ENCODE measurements around the gene SCAMP2.

The SCAMP2 gene

DNA sequence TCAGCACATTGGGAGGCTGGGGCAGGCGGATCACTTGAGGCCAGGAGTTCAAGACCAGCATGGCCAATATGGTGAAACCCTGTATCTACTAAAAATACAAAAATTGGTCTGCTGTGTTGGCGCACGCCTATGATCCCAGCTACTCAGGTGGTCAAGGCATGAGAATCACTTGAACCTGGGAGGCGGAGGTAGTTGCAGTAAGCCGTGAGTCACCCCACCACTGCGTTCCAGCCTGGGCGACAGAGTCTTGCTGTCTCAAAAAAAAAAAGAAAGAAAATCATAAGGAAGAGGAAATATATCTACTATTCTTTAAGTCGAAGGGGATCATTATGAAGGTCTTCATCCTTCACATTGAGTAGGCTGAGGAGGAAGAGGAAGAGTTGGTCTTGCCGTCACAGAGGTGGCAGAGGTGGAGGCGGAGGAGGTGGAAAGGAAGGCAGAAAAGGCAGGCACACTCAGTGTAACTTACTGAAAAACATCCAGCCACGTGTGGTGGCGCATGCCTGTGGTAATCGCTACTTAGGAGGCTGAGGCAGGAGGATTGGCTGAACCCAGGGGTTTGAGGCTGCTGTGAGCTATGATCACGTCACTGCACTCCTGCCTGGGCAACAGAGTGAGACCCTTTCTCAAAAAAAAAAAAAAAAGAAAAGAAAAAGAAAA lies 77.1 kb downstream of the SCAMP2 start:
- TF ChIP-seq, protein P1, sequence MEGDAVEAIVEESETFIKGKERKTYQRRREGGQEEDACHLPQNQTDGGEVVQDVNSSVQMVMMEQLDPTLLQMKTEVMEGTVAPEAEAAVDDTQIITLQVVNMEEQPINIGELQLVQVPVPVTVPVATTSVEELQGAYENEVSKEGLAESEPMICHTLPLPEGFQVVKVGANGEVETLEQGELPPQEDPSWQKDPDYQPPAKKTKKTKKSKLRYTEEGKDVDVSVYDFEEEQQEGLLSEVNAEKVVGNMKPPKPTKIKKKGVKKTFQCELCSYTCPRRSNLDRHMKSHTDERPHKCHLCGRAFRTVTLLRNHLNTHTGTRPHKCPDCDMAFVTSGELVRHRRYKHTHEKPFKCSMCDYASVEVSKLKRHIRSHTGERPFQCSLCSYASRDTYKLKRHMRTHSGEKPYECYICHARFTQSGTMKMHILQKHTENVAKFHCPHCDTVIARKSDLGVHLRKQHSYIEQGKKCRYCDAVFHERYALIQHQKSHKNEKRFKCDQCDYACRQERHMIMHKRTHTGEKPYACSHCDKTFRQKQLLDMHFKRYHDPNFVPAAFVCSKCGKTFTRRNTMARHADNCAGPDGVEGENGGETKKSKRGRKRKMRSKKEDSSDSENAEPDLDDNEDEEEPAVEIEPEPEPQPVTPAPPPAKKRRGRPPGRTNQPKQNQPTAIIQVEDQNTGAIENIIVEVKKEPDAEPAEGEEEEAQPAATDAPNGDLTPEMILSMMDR (IDR thresholded peaks at IDR 0.05; ENCODE audit: low read depth, low read length, missing control alignments), result no peak
- in situ Hi-C loops (cut with HindIII; ENCODE audit: low sequenced_read_pairs), result no loop called here
- H3K4me3 ChIP-seq (ENCODE audit: low read depth, low read length), result no peak overlapping the region
- DNase-seq (ENCODE audit: low read depth), result no peak

GRCh38 chr15:74794970-74795349 lies 78.2 kb downstream of the SCAMP2 start:
- H3K4me3 ChIP-seq (ENCODE audit: low read depth, low read length), result no peak overlapping the region
- DNase-seq (ENCODE audit: low read depth), result no peak
- TF ChIP-seq, protein P1 (IDR thresholded peaks at IDR 0.05; ENCODE audit: low read depth, low read length, missing control alignments), result no peak
- in situ Hi-C loops (cut with HindIII; ENCODE audit: low sequenced_read_pairs), result no loop called here

- in situ Hi-C loops (cut with HindIII; ENCODE audit: low sequenced_read_pairs), result no loop called here
- no peak overlapping the region for H3K4me3 ChIP-seq (ENCODE audit: low read depth, low read length)
- no peak for DNase-seq (ENCODE audit: low read depth)
- TF ChIP-seq, protein P1 (IDR thresholded peaks at IDR 0.05; ENCODE audit: low read depth, low read length, missing control alignments), result no peak
Measured at GRCh38 chr15:74794248-74794969, 78.8 kb downstream of the SCAMP2 start.
